Keratinocyte (primary cell): Measurements from ENCODE around the gene OR6B3. TPM values are rescaled to one million over a fixed set of nuclear protein-coding genes. Genes with fewer than 3 reads are reported as not detected.

Experiments
- DNase-seq: peaks from one replicate; pipeline ENCODE4 v3.0.0-alpha.2; 2011; ENCODE audit warnings: low read depth, missing footprints, low spot score
- FAIRE-seq: peaks from 2 replicates; lab custom pipeline; 2011; peaks lifted over from hg19 to GRCh38; lab: Jason Lieb, UNC
- H2AFZ ChIP-seq: 2 replicates; pipeline ENCODE4 v1.6.0; 2012; ENCODE audit warnings: low read length, control low read depth, inconsistent platforms; ENCODE audit not compliant: control insufficient read depth
- H3K27ac ChIP-seq: 2 replicates; pipeline ENCODE4 v1.5.1; 2011; ENCODE audit warnings: low read length; ENCODE audit not compliant: control insufficient read depth, insufficient read depth
- H3K27me3 ChIP-seq: 3 replicates; pipeline ENCODE4 v1.6.0; 2011; ENCODE audit warnings: low read length; ENCODE audit not compliant: control insufficient read depth, insufficient read depth; ENCODE audit errors: extremely low read depth
- H3K36me3 ChIP-seq, 2 experiments: 2 replicates in 1 of 2; 3 replicates in 1 of 2; pipeline ENCODE4 v1.5.1; 2011; ENCODE audit warnings: low read length in 2 of 2, mild to moderate bottlenecking in 1 of 2; ENCODE audit not compliant: control insufficient read depth in 2 of 2, insufficient read depth in 2 of 2; ENCODE audit errors: extremely low read depth in 1 of 2
- H3K4me1 ChIP-seq: 3 replicates; pipeline ENCODE4 v1.5.1; 2011; ENCODE audit warnings: low read length; ENCODE audit not compliant: control insufficient read depth, insufficient read depth; ENCODE audit errors: extremely low read depth
- H3K4me2 ChIP-seq: 3 replicates; pipeline ENCODE4 v1.6.0; 2011; ENCODE audit warnings: low read depth, low read length; ENCODE audit not compliant: control insufficient read depth, insufficient read depth; ENCODE audit errors: extremely low read depth
- H3K4me3 ChIP-seq, 3 experiments: fragments of 200-600 bp in 1 of 3; sonication (generic) in 1 of 3; 2 replicates in 2 of 3; 3 replicates in 1 of 3; pipeline ENCODE4 v1.5.1; 2011 to 2016; ENCODE audit warnings: low read length in 3 of 3, mild to moderate bottlenecking in 3 of 3, control low read depth in 2 of 3, inconsistent platforms in 1 of 3, low read depth in 1 of 3, mixed read lengths in 1 of 3, mixed run types in 1 of 3, moderate library complexity in 1 of 3; ENCODE audit not compliant: control insufficient read depth in 2 of 3, insufficient read depth in 2 of 3; ENCODE audit errors: extremely low read depth in 1 of 3
- H3K79me2 ChIP-seq: 2 replicates; pipeline ENCODE4 v1.6.0; 2012; ENCODE audit warnings: low read length; ENCODE audit not compliant: control insufficient read depth, insufficient read depth
- H3K9ac ChIP-seq: 3 replicates; pipeline ENCODE4 v1.6.0; 2011; ENCODE audit warnings: low read length; ENCODE audit not compliant: control insufficient read depth, insufficient read depth; ENCODE audit errors: extremely low read depth
- H3K9me1 ChIP-seq: 3 replicates; pipeline ENCODE4 v1.6.0; 2011; ENCODE audit warnings: low read length; ENCODE audit not compliant: control insufficient read depth, insufficient read depth; ENCODE audit errors: extremely low read depth
- H3K9me3 ChIP-seq: 2 replicates; pipeline ENCODE4 v1.5.1; 2012; ENCODE audit warnings: low read depth, low read length; ENCODE audit not compliant: control insufficient read depth
- H4K20me1 ChIP-seq: 3 replicates; pipeline ENCODE4 v1.6.0; 2011; ENCODE audit warnings: low read length; ENCODE audit not compliant: control insufficient read depth, insufficient read depth; ENCODE audit errors: extremely low read depth
- CTCF ChIP-seq, 3 experiments: IDR thresholded peaks in 1 of 3; conservative IDR thresholded peaks in 1 of 3; optimal IDR thresholded peaks in 1 of 3; 2 replicates in 2 of 3; 3 replicates in 1 of 3; pipeline versions ENCODE3 to v1.5.1; 2011; ENCODE audit warnings: low read length in 3 of 3, mild to moderate bottlenecking in 3 of 3, moderate library complexity in 2 of 3, control low read depth in 1 of 3, inconsistent platforms in 1 of 3; ENCODE audit not compliant: insufficient read depth in 2 of 3; ENCODE audit errors: extremely low read depth in 1 of 3
- EZH2 ChIP-seq: IDR thresholded peaks from one replicate; pipeline ENCODE4 v1.6.1; 2012; ENCODE audit warnings: inconsistent platforms, mild to moderate bottlenecking, low read length, moderate library complexity
- dilution Hi-C: fragments of 300-500 bp; cut with MboI; formaldehyde crosslinking; loops from one replicate; pipeline ENCODE4 v1.7.0; 2020; ENCODE audit warnings: low sequenced_read_pairs; ENCODE audit not compliant: extremely low pct_ligation_motif_present
- polyA plus RNA-seq, 5 experiments: library from polyadenylated mRNA; depleted of rRNA in 3 of 5; stranded (reverse) in 3 of 5; stranded (forward) in 1 of 5; unstranded in 1 of 5; fragments of >200 nt; gene quantifications; 1 replicate in 1 of 5; 2 replicates in 3 of 5; 3 replicates in 1 of 5; pipeline versions ENCODE4 v1.2.1 to v1.2.3, GENCODE V29; 2011 to 2012; ENCODE audit warnings: missing spikeins in 2 of 5, low read depth in 1 of 5, low replicate concordance in 1 of 5

OR6B3 gene
- polyA plus RNA-seq, 1 donor (not counting 4 experiments of a cell fraction or from before 2014, with no cell fraction given), result not detected

GRCh38 chr2:240086563-240086962, 33.2 kb upstream of the OR6B3 start:
- DNase-seq, result no peak
- Histone ChIP-seq H3K4me2 (no peak overlapping the region), H3K9me1 (no peaks in the 10 kb centered on the region), H3K4me1 (no peaks in the 10 kb centered on the region), H3K9me3 (no peaks in the 10 kb centered on the region), H3K4me3 (no peak overlapping the region), H3K36me3 (no peaks in the 10 kb centered on the region), H3K79me2 (no peaks in the 10 kb centered on the region), H4K20me1 (no peaks in the 10 kb centered on the region), H3K9ac (no peak overlapping the region), H3K27me3 (peaks cover 10% of the 10 kb centered on the region), H3K27ac (no peak overlapping the region), H2AFZ (no peak overlapping the region)
- dilution Hi-C loops, result no loop called here
- no peak for TF ChIP-seq CTCF (optimal IDR thresholded peaks at IDR 0.05 in 1 of 3, IDR thresholded peaks at IDR 0.05 in 1 of 3, conservative IDR thresholded peaks at IDR 0.05 in 1 of 3; ENCODE audit: extremely low read depth in 1 of 3, insufficient read depth in 2 of 3, low read length in 3 of 3)
- no peak for TF ChIP-seq EZH2
- FAIRE-seq, result no peak

- Histone ChIP-seq H2AFZ (no peak overlapping the region), H3K9ac (no peak overlapping the region), H3K27ac (no peak overlapping the region), H3K9me3 (peaks cover 3% of the 10 kb centered on the region), H3K4me3 (no peak overlapping the region), H4K20me1 (no peaks in the 10 kb centered on the region), H3K4me1 (no peaks in the 10 kb centered on the region), H3K27me3 (peaks cover 4% of the 10 kb centered on the region), H3K79me2 (no peaks in the 10 kb centered on the region), H3K9me1 (no peaks in the 10 kb centered on the region), H3K36me3 (no peaks in the 10 kb centered on the region), H3K4me2 (no peak overlapping the region)
- FAIRE-seq (no peak), DNase-seq (no peak)
- TF ChIP-seq EZH2 (no peak), CTCF (optimal IDR thresholded peaks at IDR 0.05 in 1 of 3, IDR thresholded peaks at IDR 0.05 in 1 of 3, conservative IDR thresholded peaks at IDR 0.05 in 1 of 3; ENCODE audit: extremely low read depth in 1 of 3, insufficient read depth in 2 of 3, low read length in 3 of 3) (no peak)
- dilution Hi-C loops, result no loop called here
These were observed 25.3 kb upstream of the OR6B3 start for GRCh38 chr2:240078631-240079030.
